Endothelial cell of umbilical vein (primary cell): Measurements from ENCODE around the gene MAT1A. TPM values are rescaled to one million over a fixed set of nuclear protein-coding genes. Genes with fewer than 3 reads are reported as not detected.
"Not testable (repeated sequence)": the region's sequence is repeated elsewhere in the genome, so short reads cannot be mapped to it uniquely, and the experiment has no call there.

Source experiments
- BruUV-seq: library from RNA; stranded (reverse); fragments of 400-500 nt; replicated peaks from 2 replicates; lab custom pipeline; 2021; lab: Mats Ljungman, UMichigan
- CTCF ChIA-PET: fragments of 300-600, 350-600 bp; sonication (Branson Sonifier 250); formaldehyde crosslinking; loops from one replicate; lab custom pipeline; 2021; ENCODE audit warnings: antibody characterized with exemption, inconsistent platforms; lab: Charles Lee
- POLR2A ChIA-PET: fragments of 300-600, 350-600 bp; sonication (Branson Sonifier 250); formaldehyde crosslinking; loops from one replicate; lab custom pipeline; 2021; ENCODE audit warnings: antibody characterized with exemption, inconsistent platforms; lab: Charles Lee
- DNase-seq: peaks from one replicate; pipeline ENCODE4 v3.0.0-alpha.2; 2011; ENCODE audit warnings: low read depth, low spot score
- FAIRE-seq: peaks from 2 replicates; lab custom pipeline; 2011; peaks lifted over from hg19 to GRCh38; lab: Jason Lieb, UNC
- H2AFZ ChIP-seq: 2 replicates; pipeline ENCODE4 v1.6.0; 2012; ENCODE audit warnings: low read depth, low read length, control low read depth, inconsistent platforms
- H3K27ac ChIP-seq: 2 replicates; pipeline ENCODE4 v1.5.1; 2011; ENCODE audit warnings: low read depth, mild to moderate bottlenecking, control low read depth, low read length, moderate library complexity; ENCODE audit not compliant: insufficient read depth
- H3K27me3 ChIP-seq, 2 experiments: 2 replicates each; pipeline versions ENCODE4 v1.6.0 to v1.6.1; 2011; ENCODE audit warnings: low read length in 2 of 2, mixed read lengths in 1 of 2; ENCODE audit not compliant: control insufficient read depth in 2 of 2, insufficient read depth in 2 of 2
- H3K36me3 ChIP-seq, 2 experiments: 2 replicates in 1 of 2; 3 replicates in 1 of 2; pipeline ENCODE4 v1.5.1; 2011; ENCODE audit warnings: low read length in 2 of 2, mild to moderate bottlenecking in 1 of 2, moderate library complexity in 1 of 2; ENCODE audit not compliant: control insufficient read depth in 2 of 2, insufficient read depth in 2 of 2; ENCODE audit errors: extremely low read depth in 1 of 2
- H3K4me1 ChIP-seq: 3 replicates; pipeline ENCODE4 v1.5.1; 2011; ENCODE audit warnings: mild to moderate bottlenecking, low read length; ENCODE audit not compliant: control insufficient read depth, insufficient read depth; ENCODE audit errors: extremely low read depth
- H3K4me2 ChIP-seq: 2 replicates; pipeline ENCODE4 v1.6.1; 2011; ENCODE audit warnings: low read length, control low read depth, mixed read lengths; ENCODE audit not compliant: insufficient read depth
- H3K4me3 ChIP-seq, 3 experiments: fragments of 200-600 bp in 1 of 3; sonication (generic), shearing (Covaris generic) in 1 of 3; replicated peaks in 1 of 3; 2 replicates each; pipeline ENCODE4 v1.5.1; 2011 to 2016; ENCODE audit warnings: control low read depth in 3 of 3, low read length in 3 of 3, mild to moderate bottlenecking in 2 of 3, inconsistent platforms in 1 of 3, low read depth in 1 of 3, moderate library complexity in 1 of 3; ENCODE audit not compliant: insufficient read depth in 1 of 3
- H3K79me2 ChIP-seq: 2 replicates; pipeline ENCODE4 v1.6.0; 2012; ENCODE audit warnings: low read length, inconsistent platforms; ENCODE audit not compliant: control insufficient read depth, insufficient read depth
- H3K9ac ChIP-seq: replicated peaks from 2 replicates; pipeline ENCODE3; 2011; ENCODE audit warnings: low read length, control low read depth; ENCODE audit not compliant: insufficient read depth; ENCODE audit errors: extremely low read depth
- H3K9me1 ChIP-seq: replicated peaks from 3 replicates; pipeline ENCODE4 v1.6.0; 2011; ENCODE audit warnings: mild to moderate bottlenecking, low read length; ENCODE audit not compliant: control insufficient read depth, insufficient read depth; ENCODE audit errors: extremely low read depth
- H3K9me3 ChIP-seq: replicated peaks from 2 replicates; pipeline ENCODE4 v1.5.1; 2012; ENCODE audit warnings: low read length, inconsistent platforms; ENCODE audit not compliant: control insufficient read depth, insufficient read depth
- H4K20me1 ChIP-seq: replicated peaks from 2 replicates; pipeline ENCODE3; 2011; ENCODE audit warnings: mild to moderate bottlenecking, low read length; ENCODE audit not compliant: control insufficient read depth, insufficient read depth; ENCODE audit errors: extremely low read depth
- EZH2 ChIP-seq: IDR thresholded peaks from 2 replicates; pipeline ENCODE4 v1.6.1; 2012; ENCODE audit warnings: borderline replicate concordance, low read depth, mild to moderate bottlenecking, moderate library complexity, low read length, inconsistent platforms; ENCODE audit not compliant: severe bottlenecking
- FOS ChIP-seq: IDR thresholded peaks from 2 replicates; pipeline ENCODE4 v1.6.1; 2011; ENCODE audit warnings: mild to moderate bottlenecking, low read length, moderate library complexity, borderline replicate concordance; ENCODE audit not compliant: insufficient read depth
- GATA2 ChIP-seq: IDR thresholded peaks from 2 replicates; pipeline ENCODE4 v1.7.0; 2011; ENCODE audit warnings: low read depth, mild to moderate bottlenecking, moderate library complexity, mixed read lengths, low read length; ENCODE audit not compliant: insufficient read length, insufficient read depth
- JUN ChIP-seq: IDR thresholded peaks from 2 replicates; pipeline ENCODE4 v1.6.1; 2011; ENCODE audit warnings: borderline replicate concordance, low read depth; ENCODE audit not compliant: insufficient read length, insufficient read depth
- MYC ChIP-seq: IDR thresholded peaks from one replicate; pipeline ENCODE4 v1.6.1; 2011; ENCODE audit warnings: mild to moderate bottlenecking, low read depth, low read length
- POLR2A ChIP-seq: IDR thresholded peaks from 2 replicates; pipeline ENCODE4 v1.6.1; 2012; ENCODE audit warnings: low read depth, mild to moderate bottlenecking, control low read depth, low read length
- POLR2AphosphoS5 ChIP-seq: IDR thresholded peaks from 2 replicates; pipeline ENCODE4 v1.6.1; 2012; ENCODE audit warnings: low read depth, mild to moderate bottlenecking, control low read depth, low read length, moderate library complexity; ENCODE audit not compliant: insufficient read depth
- dilution Hi-C: fragments of 300-500 bp; cut with MboI; formaldehyde crosslinking; loops from one replicate; pipeline ENCODE4 v1.15.0; 2019; ENCODE audit warnings: low sequenced_read_pairs; ENCODE audit not compliant: extremely low pct_ligation_motif_present
- intact Hi-C: fragments of 100-400 bp; cut with micrococcal nuclease; formaldehyde crosslinking; loops from one replicate; pipeline ENCODE4 v1.10.0; 2022
- polyA plus RNA-seq, 4 experiments: library from polyadenylated mRNA; depleted of rRNA in 3 of 4; stranded (reverse) in 3 of 4; unstranded in 1 of 4; fragments of >200 nt; gene quantifications; 2 replicates each; pipeline versions ENCODE4 v1.2.1 to v1.2.3, GENCODE V29; 2011 to 2012; ENCODE audit warnings: missing spikeins in 1 of 4
- total RNA-seq: library from RNA; stranded (reverse); gene quantifications from 2 replicates; pipeline ENCODE4 v1.2.3, GENCODE V29; 2021
- TF ChIP-seq, protein P1 (sequence below), 2 donors: IDR thresholded peaks; 1 replicate in 1 of 2; 2 replicates in 1 of 2; pipeline ENCODE4 v1.5.1; 2011; ENCODE audit warnings: low read length in 2 of 2, mild to moderate bottlenecking in 2 of 2, moderate library complexity in 2 of 2, control low read depth in 1 of 2, inconsistent platforms in 1 of 2, low read depth in 1 of 2; ENCODE audit not compliant: insufficient read depth in 1 of 2; ENCODE audit errors: extremely low read depth in 1 of 2
- TF ChIP-seq, protein P2 (sequence below): IDR thresholded peaks from 2 replicates; pipeline ENCODE4 v1.6.1; 2011; ENCODE audit not compliant: insufficient read depth, insufficient read length

Gene MAT1A
- total and polyA plus RNA-seq, 2 donors (not counting 3 experiments of a cell fraction or from before 2014, with no cell fraction given) = not detected

- H3K9me3 ChIP-seq, POLR2A ChIA-PET, H3K27ac ChIP-seq, FAIRE-seq, H3K79me2 ChIP-seq, DNase-seq, H3K9me1 ChIP-seq, intact Hi-C loops, H3K9ac ChIP-seq, BruUV-seq, dilution Hi-C loops, H3K36me3 ChIP-seq, H4K20me1 ChIP-seq, H3K4me1 ChIP-seq, H3K27me3 ChIP-seq, CTCF ChIA-PET, H3K4me2 ChIP-seq, H3K4me3 ChIP-seq, H2AFZ ChIP-seq: not testable (repeated sequence)
These were observed 35.5 kb downstream of the MAT1A start for GRCh38 chr10:80253963-80254271.

DNA sequence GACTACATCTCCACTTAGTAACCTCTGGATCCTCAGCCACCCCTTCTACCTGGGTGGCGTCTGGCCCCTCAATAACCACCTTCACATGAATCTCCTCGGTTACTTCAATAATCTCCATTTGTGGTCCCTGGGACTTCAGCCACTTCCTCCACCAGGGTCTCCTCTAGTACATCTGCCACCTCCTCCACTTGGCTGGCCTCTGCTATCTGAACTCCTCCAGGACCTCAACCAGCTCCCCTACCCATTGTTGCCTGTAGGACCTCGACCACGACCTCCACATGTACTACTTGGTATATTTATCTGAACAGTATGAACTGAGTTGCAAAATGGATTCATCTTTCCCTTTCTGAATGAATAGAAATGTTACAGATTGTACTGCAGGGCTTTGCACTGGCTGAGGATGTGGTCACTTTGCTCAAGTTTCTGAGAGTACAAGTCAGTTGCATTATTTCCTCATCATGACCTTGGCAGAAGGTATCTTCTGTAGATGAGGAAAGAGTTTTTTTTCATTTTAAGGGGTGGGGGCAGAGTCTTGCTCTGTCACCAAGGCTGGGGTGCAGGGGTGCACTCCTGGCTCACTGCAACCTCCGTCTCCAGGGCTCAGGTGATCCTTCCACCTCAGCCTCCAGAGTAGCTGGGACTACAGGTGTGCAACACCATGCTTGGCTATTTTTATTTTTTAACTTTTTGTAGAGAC is 36.0 kb downstream of the MAT1A start:
- Histone ChIP-seq H3K4me2 (no peak overlapping the region), H3K9me1 (no peaks in the 10 kb centered on the region), H3K9ac (no peak overlapping the region), H2AFZ (no peak overlapping the region), H3K36me3 (no peaks in the 10 kb centered on the region), H3K9me3 (no peaks in the 10 kb centered on the region), H3K4me3 (no peak overlapping the region), H3K79me2 (no peaks in the 10 kb centered on the region), H3K27ac (no peak overlapping the region), H3K4me1 (no peaks in the 10 kb centered on the region), H4K20me1 (no peaks in the 10 kb centered on the region), H3K27me3 (peaks cover 0 to 4% of the 10 kb centered on the region in 2 experiments)
- ChIA-PET CTCF (interaction anchor here (0.8 to 0.9 kb wide), 2 partner anchors 195 to 716 kb away, joined by 3 to 4 read pairs; no protein-coding TSS in a partner anchor), POLR2A (no interaction called here)
- TF ChIP-seq FOS (no peak), GATA2 (no peak), EZH2 (no peak), POLR2AphosphoS5 (no peak), POLR2A (no peak), MYC (no peak), JUN (no peak)
- TF ChIP-seq, protein P1, sequence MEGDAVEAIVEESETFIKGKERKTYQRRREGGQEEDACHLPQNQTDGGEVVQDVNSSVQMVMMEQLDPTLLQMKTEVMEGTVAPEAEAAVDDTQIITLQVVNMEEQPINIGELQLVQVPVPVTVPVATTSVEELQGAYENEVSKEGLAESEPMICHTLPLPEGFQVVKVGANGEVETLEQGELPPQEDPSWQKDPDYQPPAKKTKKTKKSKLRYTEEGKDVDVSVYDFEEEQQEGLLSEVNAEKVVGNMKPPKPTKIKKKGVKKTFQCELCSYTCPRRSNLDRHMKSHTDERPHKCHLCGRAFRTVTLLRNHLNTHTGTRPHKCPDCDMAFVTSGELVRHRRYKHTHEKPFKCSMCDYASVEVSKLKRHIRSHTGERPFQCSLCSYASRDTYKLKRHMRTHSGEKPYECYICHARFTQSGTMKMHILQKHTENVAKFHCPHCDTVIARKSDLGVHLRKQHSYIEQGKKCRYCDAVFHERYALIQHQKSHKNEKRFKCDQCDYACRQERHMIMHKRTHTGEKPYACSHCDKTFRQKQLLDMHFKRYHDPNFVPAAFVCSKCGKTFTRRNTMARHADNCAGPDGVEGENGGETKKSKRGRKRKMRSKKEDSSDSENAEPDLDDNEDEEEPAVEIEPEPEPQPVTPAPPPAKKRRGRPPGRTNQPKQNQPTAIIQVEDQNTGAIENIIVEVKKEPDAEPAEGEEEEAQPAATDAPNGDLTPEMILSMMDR (IDR thresholded peaks at IDR 0.05; ENCODE audit: extremely low read depth in 1 of 2, insufficient read depth in 1 of 2, low read depth in 1 of 2, low read length in 2 of 2) = no peak
- TF ChIP-seq, protein P2, sequence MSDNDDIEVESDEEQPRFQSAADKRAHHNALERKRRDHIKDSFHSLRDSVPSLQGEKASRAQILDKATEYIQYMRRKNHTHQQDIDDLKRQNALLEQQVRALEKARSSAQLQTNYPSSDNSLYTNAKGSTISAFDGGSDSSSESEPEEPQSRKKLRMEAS = no peak
- DNase-seq = no peak
- intact Hi-C loops (no loop called here), dilution Hi-C loops (no loop called here)
- no peak for FAIRE-seq
- no TSS peak for BruUV-seq
